Activated CD8-positive, alpha-beta memory T cell treated with anti-CD3 and anti-CD28 coated beads, Interleukin-2, amount 10 ng/mL, durations not matched to agents 7 days and 5 days (primary cell): ENCODE results near the gene ISCU. TPM values are rescaled to one million over a fixed set of nuclear protein-coding genes. Genes with fewer than 3 reads are reported as not detected.
"Not testable (repeated sequence)": the region's sequence is repeated elsewhere in the genome, so short reads cannot be mapped to it uniquely, and the experiment has no call there.

Experiments used
- ATAC-seq: fragments of 150-1000 bp; cut with Tn5 transposase; one replicate; pipeline ENCODE4 v1.10.0; 2021; ENCODE audit warnings: moderate library complexity
- CTCF ChIA-PET: fragments of 350-600 bp; sonication (Branson Sonifier 250); formaldehyde crosslinking; loops from one replicate; lab custom pipeline; 2021; ENCODE audit warnings: antibody characterized with exemption; lab: Charles Lee
- DNase-seq: peaks from one replicate; pipeline ENCODE4 v3.0.0-alpha.2; 2020
- H3K27ac Mint-ChIP-seq: one replicate; pipeline ENCODE4 v1.8.0; 2021; ENCODE audit warnings: mild to moderate bottlenecking, mixed read lengths
- H3K27me3 Mint-ChIP-seq: one replicate; pipeline ENCODE4 v1.8.0; 2021; ENCODE audit warnings: mixed read lengths
- H3K36me3 Mint-ChIP-seq: one replicate; pipeline ENCODE4 v1.8.0; 2021; ENCODE audit warnings: mild to moderate bottlenecking, mixed read lengths
- H3K4me1 Mint-ChIP-seq: one replicate; pipeline ENCODE4 v1.8.0; 2021; ENCODE audit warnings: mixed read lengths
- H3K4me3 Mint-ChIP-seq: one replicate; pipeline ENCODE4 v1.8.0; 2021; ENCODE audit warnings: mild to moderate bottlenecking, moderate library complexity, mixed read lengths
- H3K9me3 Mint-ChIP-seq: one replicate; pipeline ENCODE4 v1.8.0; 2022; ENCODE audit warnings: low read depth, mixed read lengths
- total RNA-seq, 2 experiments: library from RNA; stranded (reverse); gene quantifications; one replicate each; pipeline ENCODE4 v1.2.3, GENCODE V29; 2021

ISCU gene
- total RNA-seq, 2 experiments from 2014 or later: 64.2 to 86.9 TPM

- Mint-ChIP-seq H3K27ac (peak overlapping the region; percentile 98), H3K27me3 (no peaks in the 10 kb centered on the region), H3K9me3 (no peaks in the 10 kb centered on the region), H3K36me3 (peaks cover 47% of the 10 kb centered on the region), H3K4me3 (peak overlapping the region; percentile 65), H3K4me1 (peaks cover 87% of the 10 kb centered on the region)
- no peak for ATAC-seq
- DNase-seq: no peak
- CTCF ChIA-PET: interaction anchor here (0.8 to 16.9 kb wide), 12 partner anchors 50 to 526 kb away, joined by 3 to 382 read pairs (median 3); partner anchors contain the start of genes ALKBH2 and SELPLG
Measured at GRCh38 chr12:108567406-108568337, 5.3 kb downstream of the ISCU start.

GRCh38 chr12:108568338-108569154 lies 6.2 kb downstream of the ISCU start:
- peak overlapping the region; percentile 65 for H3K4me3 Mint-ChIP-seq
- H3K36me3 Mint-ChIP-seq: peaks cover 47% of the 10 kb centered on the region
- peaks cover 91% of the 10 kb centered on the region for H3K4me1 Mint-ChIP-seq
- CTCF ChIA-PET: interaction anchor here (0.8 to 16.9 kb wide), 14 partner anchors 7 to 524 kb away, joined by 3 to 382 read pairs (median 4); partner anchors contain the start of genes ALKBH2, SART3 and SELPLG
- peak overlapping the region; percentile 98 for H3K27ac Mint-ChIP-seq
- H3K27me3 Mint-ChIP-seq: no peaks in the 10 kb centered on the region
- no peaks in the 10 kb centered on the region for H3K9me3 Mint-ChIP-seq
- peak; percentile 92 for DNase-seq
- peak; percentile 94 for ATAC-seq

- peaks cover 85% of the 10 kb centered on the region for H3K4me1 Mint-ChIP-seq
- no peak overlapping the region for H3K27ac Mint-ChIP-seq
- CTCF ChIA-PET: interaction anchor here (0.6 to 16.9 kb wide), 11 partner anchors 9 to 380 kb away, joined by 3 to 382 read pairs (median 6); partner anchors contain the start of genes ISCU and SELPLG
- H3K4me3 Mint-ChIP-seq: no peak overlapping the region
- DNase-seq: no peak
- ATAC-seq: no peak
- no peaks in the 10 kb centered on the region for H3K9me3 Mint-ChIP-seq
- peaks cover 31% of the 10 kb centered on the region for H3K36me3 Mint-ChIP-seq
- H3K27me3 Mint-ChIP-seq: peaks cover 3% of the 10 kb centered on the region
Measured at GRCh38 chr12:108570743-108571608, 8.6 kb downstream of the ISCU start.

GRCh38 chr12:108571609-108572165 lies 9.3 kb downstream of the ISCU start:
- H3K36me3 Mint-ChIP-seq: peaks cover 26% of the 10 kb centered on the region
- CTCF ChIA-PET: interaction anchor here (0.6 to 16.9 kb wide), 7 partner anchors 9 to 379 kb away, joined by 3 to 382 read pairs (median 3); partner anchors contain the start of genes ISCU and SELPLG
- no peaks in the 10 kb centered on the region for H3K9me3 Mint-ChIP-seq
- H3K27ac Mint-ChIP-seq: no peak overlapping the region
- DNase-seq: no peak
- peaks cover 82% of the 10 kb centered on the region for H3K4me1 Mint-ChIP-seq
- H3K27me3 Mint-ChIP-seq: peaks cover 3% of the 10 kb centered on the region
- H3K4me3 Mint-ChIP-seq: no peak overlapping the region
- ATAC-seq: no peak

- CTCF ChIA-PET: interaction anchor here (0.7 to 16.9 kb wide), 5 partner anchors 8 to 378 kb away, joined by 3 to 382 read pairs (median 4); no protein-coding TSS in a partner anchor
- Mint-ChIP-seq H3K4me1 (peaks cover 78% of the 10 kb centered on the region), H3K36me3 (peaks cover 20% of the 10 kb centered on the region), H3K4me3 (no peak overlapping the region), H3K27ac (no peak overlapping the region), H3K9me3 (no peaks in the 10 kb centered on the region), H3K27me3 (peaks cover 3% of the 10 kb centered on the region)
- DNase-seq: no peak
- ATAC-seq: no peak
Measured at GRCh38 chr12:108572166-108572790, 9.9 kb downstream of the ISCU start.

GRCh38 chr12:108573317-108573716 lies 10.9 kb downstream of the ISCU start:
- peaks cover 4% of the 10 kb centered on the region for H3K9me3 Mint-ChIP-seq
- peaks cover 68% of the 10 kb centered on the region for H3K4me1 Mint-ChIP-seq
- H3K27me3 Mint-ChIP-seq: peaks cover 3% of the 10 kb centered on the region
- peak; percentile 56 for ATAC-seq
- H3K27ac Mint-ChIP-seq: no peak overlapping the region
- H3K36me3 Mint-ChIP-seq: peaks cover 11% of the 10 kb centered on the region
- peak; percentile 48 for DNase-seq
- CTCF ChIA-PET: interaction anchor here (0.8 to 16.9 kb wide), 6 partner anchors 9 to 377 kb away, joined by 3 to 382 read pairs (median 3); partner anchors contain the start of gene SART3
- no peak overlapping the region for H3K4me3 Mint-ChIP-seq

GRCh38 chr12:108574276-108574675 lies 11.9 kb downstream of the ISCU start:
- H3K4me1 Mint-ChIP-seq: peaks cover 58% of the 10 kb centered on the region
- CTCF ChIA-PET: interaction anchor here (1.7 to 16.9 kb wide), 3 partner anchors 13 to 62 kb away, joined by 3 to 382 read pairs (median 4); partner anchors contain the start of gene SART3

GRCh38 chr12:108575199-108575912 lies 13.0 kb downstream of the ISCU start:
- Mint-ChIP-seq H3K9me3 (peaks cover 12% of the 10 kb centered on the region), H3K36me3 (peaks cover 4% of the 10 kb centered on the region), H3K27me3 (peaks cover 3% of the 10 kb centered on the region), H3K27ac (no peak overlapping the region), H3K4me1 (peaks cover 50% of the 10 kb centered on the region), H3K4me3 (no peak overlapping the region)
- CTCF ChIA-PET: interaction anchor here (1.1 to 3.4 kb wide), 3 partner anchors 15 to 477 kb away, joined by 3 to 22 read pairs (median 4); partner anchors contain the start of genes SART3 and USP30
- DNase-seq (no peak), ATAC-seq (no peak)

More at GRCh38 chr12:108574276-108574675, 11.9 kb downstream of the ISCU start:
- not testable (repeated sequence) for H3K27ac Mint-ChIP-seq, H3K4me3 Mint-ChIP-seq, H3K36me3 Mint-ChIP-seq, ATAC-seq, H3K27me3 Mint-ChIP-seq, DNase-seq
- H3K9me3 Mint-ChIP-seq: peaks cover 12% of the 10 kb centered on the region

- Mint-ChIP-seq H3K27me3 (peaks cover 3% of the 10 kb centered on the region), H3K36me3 (peaks cover 3% of the 10 kb centered on the region), H3K27ac (no peak overlapping the region), H3K4me3 (no peak overlapping the region), H3K4me1 (peaks cover 37% of the 10 kb centered on the region), H3K9me3 (peaks cover 12% of the 10 kb centered on the region)
- ATAC-seq (no peak), DNase-seq (no peak)
- CTCF ChIA-PET: interaction anchor here (0.9 to 3.4 kb wide), 5 partner anchors 8 to 476 kb away, joined by 3 to 22 read pairs (median 3); partner anchors contain the start of gene USP30
Measured at GRCh38 chr12:108576660-108577234, 14.4 kb downstream of the ISCU start.

GRCh38 chr12:108577458-108577857 lies 15.1 kb downstream of the ISCU start:
- ATAC-seq (no peak), DNase-seq (no peak)
- Mint-ChIP-seq H3K36me3 (peaks cover 3% of the 10 kb centered on the region), H3K4me1 (peaks cover 29% of the 10 kb centered on the region), H3K27me3 (peaks cover 3% of the 10 kb centered on the region), H3K9me3 (peaks cover 12% of the 10 kb centered on the region), H3K4me3 (no peak overlapping the region), H3K27ac (no peak overlapping the region)
- CTCF ChIA-PET: interaction anchor here (0.8 to 3.4 kb wide), 6 partner anchors 9 to 226 kb away, joined by 3 to 22 read pairs (median 3); no protein-coding TSS in a partner anchor
